H1 (cell line): ENCODE results near the gene SCAF11. TPM values are rescaled to one million over a fixed set of nuclear protein-coding genes. Genes with fewer than 3 reads are reported as not detected.

ENCODE experiments used
- CTCF ChIA-PET: fragments of 300-600 bp; sonication (Branson Sonifier 250); formaldehyde crosslinking; loops from one replicate; lab custom pipeline; 2021; ENCODE audit not compliant: partially characterized antibody; lab: Charles Lee
- POLR2A ChIA-PET: fragments of 300-600 bp; sonication (Branson Sonifier 250); formaldehyde crosslinking; loops from one replicate; lab custom pipeline; 2021; ENCODE audit warnings: inconsistent platforms; ENCODE audit not compliant: partially characterized antibody; lab: Charles Lee
- DNase-seq, 2 experiments: peaks; one replicate each; pipeline versions ENCODE4 v3.0.0 to v3.0.0-alpha.2; 2010 to 2022; ENCODE audit warnings: low spot score in 2 of 2, low read depth in 1 of 2, mixed read lengths in 1 of 2
- FAIRE-seq: peaks from 2 replicates; lab custom pipeline; 2011; peaks lifted over from hg19 to GRCh38; lab: Jason Lieb, UNC
- H2AFZ ChIP-seq: 2 replicates; pipeline ENCODE4 v1.8.1; 2012; ENCODE audit warnings: low read length, inconsistent platforms
- H2AK5ac ChIP-seq: 2 replicates; pipeline ENCODE4 v1.6.1; 2013; ENCODE audit warnings: low read depth, low read length
- H2BK120ac ChIP-seq: replicated peaks from 2 replicates; pipeline ENCODE3; 2013; ENCODE audit warnings: low read depth, low read length, inconsistent platforms
- H2BK12ac ChIP-seq: 2 replicates; pipeline ENCODE4 v1.6.1; 2013; ENCODE audit warnings: low read depth, low read length
- H2BK15ac ChIP-seq: 2 replicates; pipeline ENCODE4 v1.6.1; 2013; ENCODE audit warnings: low read length
- H2BK20ac ChIP-seq: 2 replicates; pipeline ENCODE4 v1.6.1; 2013; ENCODE audit warnings: low read length
- H2BK5ac ChIP-seq: 2 replicates; pipeline ENCODE4 v1.6.1; 2013; ENCODE audit warnings: low read depth, low read length
- H3K14ac ChIP-seq: 2 replicates; pipeline ENCODE4 v1.6.1; 2013; ENCODE audit warnings: inconsistent platforms; ENCODE audit not compliant: insufficient read length
- H3K18ac ChIP-seq: 2 replicates; pipeline ENCODE4 v1.6.1; 2013; ENCODE audit warnings: low read length; ENCODE audit errors: extremely low read depth
- H3K23ac ChIP-seq: 2 replicates; pipeline ENCODE4 v1.6.1; 2013; ENCODE audit warnings: inconsistent platforms; ENCODE audit not compliant: insufficient read length
- H3K23me2 ChIP-seq: 2 replicates; pipeline ENCODE4 v1.6.1; 2013; ENCODE audit warnings: low read depth, low read length
- H3K27ac ChIP-seq: 2 replicates; pipeline ENCODE4 v1.6.1; 2011; ENCODE audit warnings: low read depth, low read length, inconsistent platforms
- H3K27me3 ChIP-seq, 4 experiments: replicated peaks in 1 of 4; 1 replicate in 1 of 4; 2 replicates in 3 of 4; pipeline versions ENCODE4 v1.6.1 to v1.8.1; 2011 to 2013; ENCODE audit warnings: low read length in 3 of 4, mild to moderate bottlenecking in 3 of 4, inconsistent platforms in 2 of 4, mixed read lengths in 2 of 4, moderate library complexity in 1 of 4; ENCODE audit not compliant: control insufficient read depth in 3 of 4, insufficient read depth in 3 of 4; ENCODE audit errors: extremely low read depth in 1 of 4
- H3K36me3 ChIP-seq, 4 experiments: 2 replicates each; pipeline versions ENCODE4 v1.6.1 to v1.8.1; 2011 to 2013; ENCODE audit warnings: mild to moderate bottlenecking in 4 of 4, low read length in 3 of 4, moderate library complexity in 2 of 4, control low read depth in 1 of 4, inconsistent platforms in 1 of 4; ENCODE audit not compliant: insufficient read depth in 4 of 4, control insufficient read depth in 2 of 4
- H3K4ac ChIP-seq: replicated peaks from 2 replicates; pipeline ENCODE3; 2013; ENCODE audit warnings: low read length, low read depth, mixed read lengths, inconsistent platforms; ENCODE audit not compliant: insufficient read length
- H3K4me1 ChIP-seq, 4 experiments: replicated peaks in 1 of 4; 1 replicate in 1 of 4; 2 replicates in 3 of 4; pipeline versions ENCODE4 v1.6.1 to v1.8.1; 2011 to 2013; ENCODE audit warnings: low read length in 3 of 4, inconsistent platforms in 2 of 4, mixed read lengths in 1 of 4; ENCODE audit not compliant: insufficient read depth in 4 of 4, control insufficient read depth in 3 of 4
- H3K4me2 ChIP-seq, 2 experiments: 2 replicates each; pipeline versions ENCODE4 v1.6.1 to v1.8.1; 2011 to 2013; ENCODE audit warnings: low read depth in 2 of 2, low read length in 2 of 2, control low read depth in 1 of 2, inconsistent platforms in 1 of 2, mild to moderate bottlenecking in 1 of 2; ENCODE audit not compliant: insufficient read depth in 1 of 2
- H3K4me3 ChIP-seq, 4 experiments: fragments of 200-600, 300-600 bp in 1 of 4; sonication (generic), shearing (Covaris generic), sonication (Bioruptor Twin) in 1 of 4; 2 replicates each; pipeline versions ENCODE4 v1.5.1 to v1.8.1; 2011 to 2016; ENCODE audit warnings: low read length in 4 of 4, low read depth in 3 of 4, control low read depth in 2 of 4, inconsistent platforms in 2 of 4, mild to moderate bottlenecking in 2 of 4, mixed read lengths in 1 of 4, moderate library complexity in 1 of 4; ENCODE audit not compliant: insufficient read depth in 2 of 4; ENCODE audit errors: extremely low read depth in 1 of 4
- H3K56ac ChIP-seq: replicated peaks from 2 replicates; pipeline ENCODE3; 2013; ENCODE audit warnings: low read depth, mild to moderate bottlenecking, mixed read lengths, low read length, inconsistent platforms; ENCODE audit not compliant: insufficient read length
- H3K79me1 ChIP-seq: 2 replicates; pipeline ENCODE4 v1.6.1; 2013; ENCODE audit warnings: low read depth, low read length, control low read depth
- H3K79me2 ChIP-seq, 2 experiments: 2 replicates each; pipeline versions ENCODE4 v1.6.1 to v1.8.1; 2012 to 2013; ENCODE audit warnings: low read length in 2 of 2, mild to moderate bottlenecking in 2 of 2, inconsistent platforms in 1 of 2; ENCODE audit not compliant: insufficient read depth in 2 of 2, control insufficient read depth in 1 of 2
- H3K9ac ChIP-seq, 4 experiments: replicated peaks in 1 of 4; 1 replicate in 1 of 4; 2 replicates in 3 of 4; pipeline versions ENCODE4 v1.6.1 to v1.8.1; 2011 to 2013; ENCODE audit warnings: low read depth in 3 of 4, low read length in 3 of 4, control low read depth in 2 of 4, mild to moderate bottlenecking in 2 of 4, moderate library complexity in 2 of 4, inconsistent platforms in 1 of 4; ENCODE audit errors: extremely low read depth in 1 of 4
- H3K9me3 ChIP-seq, 2 experiments: 2 replicates each; pipeline versions ENCODE4 v1.6.1 to v1.8.1; 2012 to 2013; ENCODE audit warnings: mild to moderate bottlenecking in 2 of 2, moderate library complexity in 2 of 2, control low read depth in 1 of 2, inconsistent platforms in 1 of 2, low read depth in 1 of 2, low read length in 1 of 2, mixed read lengths in 1 of 2; ENCODE audit not compliant: insufficient read depth in 2 of 2
- H4K20me1 ChIP-seq, 2 experiments: replicated peaks in 1 of 2; 2 replicates each; pipeline versions ENCODE3 to v1.8.1; 2011 to 2013; ENCODE audit warnings: inconsistent platforms in 2 of 2, low read length in 2 of 2, mild to moderate bottlenecking in 1 of 2; ENCODE audit not compliant: insufficient read depth in 2 of 2, control insufficient read depth in 1 of 2
- H4K5ac ChIP-seq: 2 replicates; pipeline ENCODE4 v1.6.1; 2013; ENCODE audit warnings: low read length, low read depth, mixed read lengths, inconsistent platforms; ENCODE audit not compliant: insufficient read length
- H4K8ac ChIP-seq: 2 replicates; pipeline ENCODE4 v1.8.0; 2013; ENCODE audit warnings: mild to moderate bottlenecking, moderate library complexity, low read length, inconsistent platforms; ENCODE audit not compliant: insufficient read depth; ENCODE audit errors: extremely low read depth
- H4K91ac ChIP-seq: replicated peaks from 2 replicates; pipeline ENCODE3; 2013; ENCODE audit warnings: low read length, mixed read lengths, inconsistent platforms; ENCODE audit not compliant: insufficient read length
- BACH1 ChIP-seq: IDR thresholded peaks from 2 replicates; pipeline ENCODE4 v1.6.1; 2012; ENCODE audit warnings: low read length, improper control_type of control experiment
- CBX8 ChIP-seq: fragments of 300-800, 300-1000 bp; sonication (generic); IDR thresholded peaks from 2 replicates; pipeline ENCODE4 v1.7.1; 2016; ENCODE audit warnings: low read depth, low read length, borderline replicate concordance
- WGBS, 2 experiments: shearing (Covaris generic) in 1 of 2; methylation state at CpG; one replicate each; pipeline versions ENCODE4 v1.1.6 to v1.1.7; 2013 to 2015; ENCODE audit warnings: low lambda C conversion rate in 2 of 2, mixed read lengths in 2 of 2, inconsistent platforms in 1 of 2, low coverage in 1 of 2, missing lambda C conversion rate in 1 of 2; ENCODE audit not compliant: insufficient replicate concordance in 2 of 2, insufficient coverage in 1 of 2, insufficient read length in 1 of 2; ENCODE audit errors: extremely low coverage in 1 of 2, missing lambda C conversion rate in 1 of 2; 5-methylcytosine and 5-hydroxymethylcytosine counted together
- polyA plus RNA-seq, 7 experiments: library from polyadenylated mRNA; depleted of rRNA in 3 of 7; stranded (reverse) in 5 of 7; unstranded in 2 of 7; fragments of >200 nt in 5 of 7; fragments of 200-250 nt in 2 of 7; gene quantifications; 1 replicate in 5 of 7; 2 replicates in 1 of 7; 4 replicates in 1 of 7; pipeline versions ENCODE4 v1.2.1 to v1.2.3, GENCODE V29; 2011 to 2013; ENCODE audit warnings: missing spikeins in 2 of 7, mixed read lengths in 2 of 7
- total RNA-seq: library from RNA; stranded (reverse); fragmentation: NEBNext Ultra II Directional; extraction: Animal tissue kit (Norgen Biotek cat#: 25700); gene quantifications from 2 replicates; pipeline ENCODE4 v1.2.1, GENCODE V29; 2021

Gene SCAF11
- total and polyA plus RNA-seq, 2 of the 8 experiments (the other 6 are each of a cell fraction or from before 2014, with no cell fraction given): 15.1 to 77.8 TPM

DNA sequence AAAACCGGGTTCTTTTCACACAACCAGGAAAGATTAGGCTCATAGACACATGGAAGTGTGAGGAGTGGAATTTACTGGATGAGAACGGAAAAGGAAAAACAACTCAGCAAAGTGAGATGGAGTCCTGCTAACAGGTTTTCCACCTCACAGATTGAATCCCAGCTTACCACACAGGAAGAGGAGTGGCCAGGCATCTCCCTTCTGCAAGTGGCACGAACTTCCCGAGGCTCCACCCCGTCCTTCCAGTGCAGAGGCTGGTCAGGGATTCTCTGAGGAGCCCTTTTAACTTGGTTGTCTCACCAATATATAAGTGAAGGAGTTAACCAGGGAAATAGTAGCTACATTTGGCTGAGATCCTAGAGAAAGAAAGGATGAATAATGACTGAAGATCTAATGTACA lies 102.8 kb downstream of the SCAF11 start:
- Histone ChIP-seq H3K9me3 (no peaks in the 10 kb centered on the region), H3K56ac (no peak overlapping the region), H3K23ac (no peak overlapping the region), H2BK5ac (no peak overlapping the region), H3K79me1 (no peaks in the 10 kb centered on the region), H2AK5ac (no peak overlapping the region), H4K20me1 (peaks cover 1% of the 10 kb centered on the region in 2 experiments), H4K91ac (no peak overlapping the region), H2BK20ac (no peak overlapping the region), H3K4me1 (no peaks in the 10 kb centered on the region), H4K5ac (no peak overlapping the region), H3K4ac (no peak overlapping the region), H3K27me3 (no peaks in the 10 kb centered on the region), H3K18ac (no peak overlapping the region), H4K8ac (no peak overlapping the region), H3K9ac (no peak overlapping the region), H3K36me3 (peaks cover 0 to 14% (median 4%) of the 10 kb centered on the region in 4 experiments; a peak in 5 of 8 replicates), H2BK15ac (no peak overlapping the region), H3K4me2 (no peak overlapping the region), H3K4me3 (no peak overlapping the region), H2BK12ac (no peak overlapping the region), H3K27ac (no peak overlapping the region), H2AFZ (no peak overlapping the region), H3K79me2 (no peaks in the 10 kb centered on the region), H3K23me2 (no peaks in the 10 kb centered on the region), H3K14ac (no peak overlapping the region), H2BK120ac (no peak overlapping the region)
- DNase-seq (no peak), FAIRE-seq (peak; percentile 57)
- ChIA-PET POLR2A (interaction anchor here (0.8 to 1.0 kb wide), 2 partner anchors 12 to 102 kb away, joined by 3 read pairs; no protein-coding TSS in a partner anchor), CTCF (interaction anchor here (1.0 to 1.1 kb wide), 2 partner anchors 25 to 344 kb away, joined by 4 to 5 read pairs; no protein-coding TSS in a partner anchor)
- TF ChIP-seq BACH1 (no peak), CBX8 (no peak)
- WGBS, 2 experiments: 77% methylated on average over 5 of the region's 5 CpGs; no CpG with 5 or more reads in 1 of the 2 experiments
